Ishikawa (cell line): Measurements from ENCODE around the gene LYPD4.

Experiments
- CEBPB ChIP-seq: IDR thresholded peaks from 2 replicates; pipeline ENCODE4 v1.6.1; 2012
- CREB1 ChIP-seq: IDR thresholded peaks from 2 replicates; pipeline ENCODE4 v1.6.1; 2012; ENCODE audit warnings: low read depth
- EGR1 ChIP-seq: IDR thresholded peaks from 2 replicates; pipeline ENCODE4 v1.6.1; 2012
- EP300 ChIP-seq: IDR thresholded peaks from 2 replicates; pipeline ENCODE4 v1.6.1; 2012; ENCODE audit warnings: borderline replicate concordance
- FOXM1 ChIP-seq: IDR thresholded peaks from 2 replicates; pipeline ENCODE4 v1.6.1; 2012; ENCODE audit warnings: low read depth, borderline replicate concordance
- MAX ChIP-seq: IDR thresholded peaks from 2 replicates; pipeline ENCODE4 v1.6.1; 2012
- NFIC ChIP-seq: IDR thresholded peaks from 2 replicates; pipeline ENCODE4 v1.6.1; 2012
- RAD21 ChIP-seq: IDR thresholded peaks from 2 replicates; pipeline ENCODE4 v1.6.1; 2012; ENCODE audit warnings: low read depth
- REST ChIP-seq: IDR thresholded peaks from 2 replicates; pipeline ENCODE4 v1.6.1; 2012; ENCODE audit warnings: low read depth, mild to moderate bottlenecking
- TAF1 ChIP-seq: IDR thresholded peaks from 2 replicates; pipeline ENCODE4 v1.6.1; 2012; ENCODE audit warnings: low read depth, mild to moderate bottlenecking
- TCF12 ChIP-seq: IDR thresholded peaks from 2 replicates; pipeline ENCODE4 v1.6.1; 2012; ENCODE audit warnings: low read depth
- TEAD4 ChIP-seq: IDR thresholded peaks from 2 replicates; pipeline ENCODE4 v1.6.1; 2012
- USF1 ChIP-seq: IDR thresholded peaks from 2 replicates; pipeline ENCODE4 v1.6.1; 2012
- YY1 ChIP-seq: IDR thresholded peaks from 2 replicates; pipeline ENCODE4 v1.6.1; 2012; ENCODE audit warnings: low read depth
- ZBTB7A ChIP-seq: IDR thresholded peaks from 2 replicates; pipeline ENCODE4 v1.6.1; 2012; ENCODE audit warnings: low read depth

LYPD4 gene

GRCh38 chr19:41796362-41796761 is 48.1 kb downstream of the LYPD4 start, which contains the start of gene CEACAM3:
CEACAM3 (plus strand) TSS chr19:41796587; CDS start chr19:41796678, 91 bp downstream.
- TF ChIP-seq CEBPB = no peak
- TF ChIP-seq REST = no peak
- TF ChIP-seq MAX = no peak
- TF ChIP-seq FOXM1 = no peak
- TF ChIP-seq TEAD4 = no peak
- TF ChIP-seq ZBTB7A = no peak
- no peak for TF ChIP-seq TCF12
- no peak for TF ChIP-seq EGR1
- no peak for TF ChIP-seq NFIC
- TF ChIP-seq RAD21 = no peak
- no peak for TF ChIP-seq CREB1
- no peak for TF ChIP-seq USF1
- no peak for TF ChIP-seq TAF1
- no peak for TF ChIP-seq EP300
- no peak for TF ChIP-seq YY1

GRCh38 chr19:41795031-41795461 is 49.4 kb downstream of the LYPD4 start:
- TF ChIP-seq REST = no peak
- no peak for TF ChIP-seq TCF12
- no peak for TF ChIP-seq EP300
- TF ChIP-seq USF1 = no peak
- no peak for TF ChIP-seq RAD21

GRCh38 chr19:41793414-41793727 is 51.1 kb downstream of the LYPD4 start:
- no peak for TF ChIP-seq EP300
- TF ChIP-seq CREB1 = no peak
- no peak for TF ChIP-seq YY1
- TF ChIP-seq TCF12 = no peak
- no peak for TF ChIP-seq NFIC

GRCh38 chr19:41792513-41793413 is 51.7 kb downstream of the LYPD4 start:
- TF ChIP-seq RAD21 = peak; percentile 35; the same call in 1 of the 2 replicates
- no peak for TF ChIP-seq REST
